ENCODE data around the gene PLEKHM1.
"Not testable (repeated sequence)": the region's sequence is repeated elsewhere in the genome, so short reads cannot be mapped to it uniquely, and the experiment has no call there.

- TF ChIP-seq CTCF (IDR thresholded peaks at IDR 0.05); POLR2AphosphoS2 (conservative IDR thresholded peaks at IDR 0.05; ENCODE audit: low read length); POLR2A (IDR thresholded peaks at IDR 0.05; ENCODE audit: low read length); CBX8 (IDR thresholded peaks at IDR 0.05); ESRRA (IDR thresholded peaks at IDR 0.05; ENCODE audit: borderline replicate concordance, low read length); CEBPB (IDR thresholded peaks at IDR 0.05); MAFK (IDR thresholded peaks at IDR 0.05; ENCODE audit: partially characterized antibody); MAZ (IDR thresholded peaks at IDR 0.05; ENCODE audit: borderline replicate concordance, low read depth, low read length): not testable (repeated sequence)
These were observed 41.3 kb downstream of the PLEKHM1 start for GRCh38 chr17:45449260-45449659.
